Measurements from ENCODE around the gene DLG5. TPM values are rescaled to one million over a fixed set of nuclear protein-coding genes. Genes with fewer than 3 reads are reported as not detected.

Gene DLG5
- total and polyA plus RNA-seq, 5 donors, result 6.6 to 14.3 (median 11.9) TPM

DNA sequence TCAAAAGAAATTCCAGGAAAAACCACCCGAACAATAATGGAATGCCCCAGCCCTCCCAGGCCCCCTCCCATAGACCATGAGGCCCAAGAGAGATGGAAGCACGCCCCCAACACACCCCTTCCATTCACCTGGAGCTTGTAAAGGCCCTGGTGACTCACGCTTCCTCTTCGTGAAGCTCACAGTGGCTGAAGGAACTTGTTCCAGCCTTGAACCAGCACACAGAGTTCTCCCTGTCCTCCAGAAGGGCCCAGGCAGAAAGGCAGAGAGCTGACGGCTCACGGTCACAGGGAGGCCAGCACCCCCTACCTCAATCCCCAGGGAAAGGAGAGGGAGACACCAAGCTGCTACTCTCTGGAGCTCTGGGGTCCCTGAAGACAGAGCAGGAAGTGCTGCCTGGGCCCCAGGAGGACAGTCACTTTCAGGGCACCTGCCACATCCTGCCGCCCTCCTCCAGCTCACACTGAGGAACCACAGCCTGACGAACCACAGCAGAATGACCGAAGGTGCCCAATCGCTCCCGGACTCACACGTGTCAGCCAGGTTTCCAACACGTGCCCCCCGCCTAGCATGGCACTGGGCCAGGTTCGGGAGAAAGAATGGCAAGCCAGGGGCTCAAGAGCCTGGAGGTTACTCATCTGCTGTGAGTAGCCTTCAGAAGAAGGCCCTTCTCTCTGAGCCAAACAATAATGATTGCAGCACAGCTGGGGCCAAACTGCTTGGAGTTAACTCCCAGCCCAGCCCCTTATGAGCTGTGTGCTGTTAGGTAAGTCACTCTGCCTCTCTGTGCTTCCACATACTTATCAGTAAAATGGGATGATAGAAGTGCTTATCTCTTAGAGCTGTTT lies 52.8 kb downstream of the DLG5 start:
- H3K4me3 ChIP-seq (ENCODE audit: low read length), result no peak overlapping the region
- WGBS, result 44% methylated on average over 15 of the region's 15 CpGs
- ATAC-seq, result peak; percentile 13 to 24
- H3K4me1 ChIP-seq (ENCODE audit: control insufficient read depth, insufficient read depth, low read length), result peaks cover 27% of the 10 kb centered on the region
- no peaks in the 10 kb centered on the region for H3K27me3 ChIP-seq (ENCODE audit: control insufficient read depth, insufficient read depth)
- no peaks in the 10 kb centered on the region for H3K9me3 ChIP-seq (ENCODE audit: control insufficient read depth, low read length)
- H3K27ac ChIP-seq (ENCODE audit: low read length), result peak overlapping the region; percentile 25
- peak; percentile 43 to 76 (median 62) for DNase-seq
- intact Hi-C loops (cut with DNase I), result no loop called here

DNA sequence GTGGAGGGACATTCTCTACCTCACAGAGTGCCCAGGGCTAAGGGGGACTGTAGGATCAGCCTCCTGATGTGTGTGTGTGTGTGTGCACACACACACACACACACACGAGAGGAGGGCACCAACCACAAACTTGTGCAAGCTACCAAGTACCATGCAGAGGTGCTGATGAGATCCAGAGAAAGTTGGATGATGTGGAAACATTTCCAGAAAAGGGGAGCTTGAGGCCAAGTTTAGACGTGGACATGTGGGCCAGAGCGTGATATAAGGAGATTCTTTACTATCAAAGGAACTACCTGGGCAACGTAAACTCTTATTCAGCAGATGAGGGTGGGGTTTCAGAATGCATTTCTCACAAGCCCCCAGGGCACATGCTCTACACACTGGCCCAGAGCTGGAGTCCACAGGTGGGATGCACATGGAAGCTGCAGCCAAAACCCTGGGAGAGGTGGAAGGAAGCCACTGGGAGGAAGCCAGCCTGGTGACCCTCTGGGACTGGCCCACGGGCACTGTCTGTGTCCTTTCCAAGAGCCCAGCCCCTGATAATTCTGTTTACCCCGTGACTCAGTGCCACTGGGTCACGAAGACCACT lies 53.5 kb downstream of the DLG5 start:
- intact Hi-C loops (cut with DNase I), result no loop called here
- Histone ChIP-seq H3K4me1 (ENCODE audit: control insufficient read depth, insufficient read depth, low read length) (peaks cover 20% of the 10 kb centered on the region), H3K4me3 (ENCODE audit: low read length) (no peak overlapping the region), H3K27ac (ENCODE audit: low read length) (no peak overlapping the region), H3K27me3 (ENCODE audit: control insufficient read depth, insufficient read depth) (no peaks in the 10 kb centered on the region), H3K9me3 (ENCODE audit: control insufficient read depth, low read length) (no peaks in the 10 kb centered on the region)
- no peak for DNase-seq
- 78% methylated on average over 7 of the region's 7 CpGs for WGBS
- no peak for ATAC-seq

DNA sequence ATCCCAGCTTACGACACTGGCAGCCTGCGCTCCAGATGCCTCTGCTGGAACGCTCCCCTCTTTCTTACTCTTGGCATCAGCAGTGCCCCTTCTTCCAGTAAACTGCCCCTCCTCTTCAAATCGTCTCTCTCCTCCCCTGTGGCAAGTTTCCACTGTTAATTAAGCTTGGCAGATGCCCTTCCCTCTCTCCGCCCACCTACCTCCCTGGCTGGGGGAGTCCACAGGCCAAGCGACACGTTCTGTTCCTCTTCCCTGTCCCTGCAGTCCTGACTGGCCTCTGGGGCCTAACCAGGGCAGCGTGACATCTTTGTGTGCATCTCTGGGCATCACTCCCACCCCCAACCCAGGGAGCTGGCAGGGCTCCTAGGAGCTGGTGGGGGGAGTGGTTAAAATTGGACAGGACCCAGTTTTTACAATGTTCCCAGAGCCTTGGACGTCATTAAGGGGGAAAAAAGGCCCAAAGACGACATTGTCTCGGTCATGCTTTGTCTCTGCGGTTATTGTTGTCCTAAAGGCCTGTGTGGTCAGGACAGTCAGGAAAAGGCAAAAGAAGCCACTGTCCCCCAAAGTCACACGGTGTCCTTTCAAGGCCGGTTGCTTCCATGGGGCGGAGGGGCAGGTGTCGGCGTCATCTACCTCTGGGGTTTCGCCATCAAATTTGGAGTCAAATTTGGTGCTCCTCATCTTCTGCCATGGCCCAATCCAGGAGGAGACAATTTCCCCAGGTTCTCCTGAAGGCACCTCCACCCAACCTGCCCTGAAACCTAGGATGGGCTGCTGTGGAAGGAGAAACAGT lies 54.2 kb downstream of the DLG5 start:
- ATAC-seq (peak; percentile 63 to 69), DNase-seq (peak; percentile 61 to 76 (median 71))
- Histone ChIP-seq H3K27me3 (ENCODE audit: control insufficient read depth, insufficient read depth) (no peaks in the 10 kb centered on the region), H3K9me3 (ENCODE audit: control insufficient read depth, low read length) (no peaks in the 10 kb centered on the region), H3K27ac (ENCODE audit: low read length) (peak overlapping the region; percentile 7), H3K4me3 (ENCODE audit: low read length) (no peak overlapping the region), H3K4me1 (ENCODE audit: control insufficient read depth, insufficient read depth, low read length) (peaks cover 14% of the 10 kb centered on the region)
- intact Hi-C loops (cut with DNase I), result no loop called here
- 60% methylated on average over 18 of the region's 18 CpGs for WGBS

DNA sequence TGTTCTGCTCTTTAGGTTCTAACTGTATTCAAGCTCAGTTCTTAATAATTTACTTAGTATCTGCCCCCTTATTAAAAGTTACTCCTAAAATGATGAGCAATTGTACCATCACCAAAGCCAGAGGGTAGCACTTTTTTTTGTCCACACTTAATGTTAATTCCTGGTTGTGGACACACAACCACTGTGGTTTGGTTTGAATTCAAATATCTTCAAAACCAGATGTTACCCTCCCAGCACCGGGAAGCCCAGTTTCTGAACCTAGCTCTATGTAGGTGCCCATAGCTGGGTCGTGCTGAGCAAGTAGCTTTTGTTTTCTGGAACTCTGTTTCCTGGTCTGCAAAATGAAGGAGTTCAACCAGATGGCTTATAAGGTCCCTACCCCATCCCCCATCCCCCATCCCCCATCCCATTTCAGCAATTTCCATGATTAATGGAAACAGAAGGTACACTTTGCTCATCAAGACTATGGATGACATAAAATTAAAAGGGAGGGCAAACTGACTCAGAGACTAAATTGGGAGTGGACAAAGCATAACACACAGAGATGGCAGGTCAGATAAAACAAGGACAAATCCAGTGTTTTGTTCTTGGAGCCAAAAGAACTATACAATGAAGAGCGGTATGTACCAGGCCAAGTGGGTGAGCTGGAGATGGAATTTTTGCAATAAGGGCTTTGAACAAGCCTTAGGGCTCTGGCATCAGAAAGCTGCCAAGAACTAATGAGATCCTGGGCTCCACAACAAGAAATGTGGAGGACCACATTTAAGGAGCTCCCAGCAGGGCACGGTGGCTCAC lies 56.7 kb downstream of the DLG5 start:
- WGBS, result 91% methylated on average over 4 of the region's 4 CpGs
- Histone ChIP-seq H3K27me3 (ENCODE audit: control insufficient read depth, insufficient read depth) (no peaks in the 10 kb centered on the region), H3K4me1 (ENCODE audit: control insufficient read depth, insufficient read depth, low read length) (peaks cover 14% of the 10 kb centered on the region), H3K27ac (ENCODE audit: low read length) (no peak overlapping the region), H3K9me3 (ENCODE audit: control insufficient read depth, low read length) (no peaks in the 10 kb centered on the region), H3K4me3 (ENCODE audit: low read length) (no peak overlapping the region)
- DNase-seq (no peak), ATAC-seq (no peak)
- intact Hi-C loops (cut with DNase I), result no loop called here

DNA sequence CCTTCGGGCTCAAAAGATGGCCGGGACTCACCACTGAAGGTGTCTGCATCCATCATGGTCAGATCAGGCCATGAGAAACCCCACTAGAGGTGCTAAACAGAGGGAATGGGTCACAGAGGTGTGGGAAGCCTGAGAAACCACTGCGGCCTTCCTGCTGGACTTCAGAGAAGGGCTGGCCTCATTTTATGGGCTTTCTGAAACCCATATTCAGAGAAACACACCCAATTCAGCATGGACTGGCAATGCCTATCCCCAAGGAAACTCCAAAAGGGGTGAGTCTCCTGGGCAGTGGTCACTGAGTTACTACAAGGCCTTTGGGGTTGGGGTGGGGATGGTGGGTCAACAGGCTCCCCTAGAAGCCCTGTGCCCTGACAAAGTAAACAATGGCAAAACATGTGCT lies 58.0 kb downstream of the DLG5 start:
- Histone ChIP-seq H3K27me3 (ENCODE audit: control insufficient read depth, insufficient read depth) (no peaks in the 10 kb centered on the region), H3K9me3 (ENCODE audit: control insufficient read depth, low read length) (no peaks in the 10 kb centered on the region), H3K4me3 (ENCODE audit: low read length) (no peak overlapping the region), H3K27ac (ENCODE audit: low read length) (no peak overlapping the region), H3K4me1 (ENCODE audit: control insufficient read depth, insufficient read depth, low read length) (peaks cover 13% of the 10 kb centered on the region)
- ATAC-seq (no peak), DNase-seq (no peak)
- intact Hi-C loops (cut with DNase I), result no loop called here
- 84% methylated on average over 3 of the region's 3 CpGs for WGBS

DNA sequence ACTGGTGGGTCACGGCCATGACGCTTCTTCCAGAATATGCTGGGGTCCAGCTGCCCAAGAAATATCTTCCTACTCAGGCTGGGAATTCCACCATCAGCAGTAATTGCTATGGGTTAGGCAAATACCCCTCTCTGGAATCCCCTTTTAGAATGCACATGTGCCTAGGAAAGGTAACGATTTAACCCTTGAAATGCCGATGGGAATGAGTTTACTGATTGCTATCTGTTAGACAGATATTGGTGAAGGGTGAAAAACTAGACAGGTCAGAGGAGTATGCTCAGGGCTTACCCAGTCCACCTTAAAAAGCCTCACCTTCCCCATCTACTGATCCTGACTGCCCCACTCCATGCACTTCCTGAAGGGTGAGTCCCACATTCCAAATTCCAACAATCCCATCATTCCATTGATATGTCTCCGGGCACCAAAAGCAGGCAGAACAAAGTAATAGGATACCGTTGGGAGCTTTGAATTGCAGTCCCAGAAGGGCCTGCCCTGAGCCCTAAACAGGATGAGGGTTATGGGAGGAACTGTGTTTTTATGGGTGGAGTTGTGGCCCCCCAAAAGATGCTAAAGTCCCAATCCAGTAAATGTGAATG lies 59.3 kb downstream of the DLG5 start:
- 73% methylated on average over 6 of the region's 6 CpGs for WGBS
- intact Hi-C loops (cut with DNase I), result no loop called here
- Histone ChIP-seq H3K27me3 (ENCODE audit: control insufficient read depth, insufficient read depth) (no peaks in the 10 kb centered on the region), H3K4me3 (ENCODE audit: low read length) (no peak overlapping the region), H3K4me1 (ENCODE audit: control insufficient read depth, insufficient read depth, low read length) (peaks cover 10% of the 10 kb centered on the region), H3K9me3 (ENCODE audit: control insufficient read depth, low read length) (no peaks in the 10 kb centered on the region), H3K27ac (ENCODE audit: low read length) (no peak overlapping the region)
- ATAC-seq (no peak), DNase-seq (no peak)

DNA sequence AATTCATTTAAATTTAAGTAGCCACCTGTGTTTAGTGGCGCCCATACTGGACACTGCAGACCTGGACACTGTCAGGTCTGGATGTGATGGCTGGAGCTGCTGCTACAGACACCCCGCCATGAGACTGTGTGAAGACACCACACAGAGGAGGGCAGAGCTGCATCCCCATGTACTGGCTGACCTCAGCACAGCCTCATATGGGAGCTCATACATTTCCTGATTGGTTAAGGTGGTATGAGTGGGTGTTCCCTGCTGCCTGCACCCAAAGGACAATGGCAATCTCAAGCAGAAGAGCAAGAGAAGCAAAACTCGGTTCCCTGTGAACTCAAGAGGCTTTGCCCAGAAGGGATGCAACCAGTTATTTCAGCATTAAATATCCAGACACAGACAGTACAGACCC lies 60.0 kb downstream of the DLG5 start:
- H3K27me3 ChIP-seq (ENCODE audit: control insufficient read depth, insufficient read depth), result no peaks in the 10 kb centered on the region
- H3K4me3 ChIP-seq (ENCODE audit: low read length), result no peak overlapping the region
- H3K9me3 ChIP-seq (ENCODE audit: control insufficient read depth, low read length), result no peaks in the 10 kb centered on the region
- H3K27ac ChIP-seq (ENCODE audit: low read length), result no peak overlapping the region
- ATAC-seq (no peak), DNase-seq (no peak)
- H3K4me1 ChIP-seq (ENCODE audit: control insufficient read depth, insufficient read depth, low read length), result peaks cover 8% of the 10 kb centered on the region
- intact Hi-C loops (cut with DNase I), result no loop called here
- 81% methylated on average over 3 of the region's 3 CpGs for WGBS

DNA sequence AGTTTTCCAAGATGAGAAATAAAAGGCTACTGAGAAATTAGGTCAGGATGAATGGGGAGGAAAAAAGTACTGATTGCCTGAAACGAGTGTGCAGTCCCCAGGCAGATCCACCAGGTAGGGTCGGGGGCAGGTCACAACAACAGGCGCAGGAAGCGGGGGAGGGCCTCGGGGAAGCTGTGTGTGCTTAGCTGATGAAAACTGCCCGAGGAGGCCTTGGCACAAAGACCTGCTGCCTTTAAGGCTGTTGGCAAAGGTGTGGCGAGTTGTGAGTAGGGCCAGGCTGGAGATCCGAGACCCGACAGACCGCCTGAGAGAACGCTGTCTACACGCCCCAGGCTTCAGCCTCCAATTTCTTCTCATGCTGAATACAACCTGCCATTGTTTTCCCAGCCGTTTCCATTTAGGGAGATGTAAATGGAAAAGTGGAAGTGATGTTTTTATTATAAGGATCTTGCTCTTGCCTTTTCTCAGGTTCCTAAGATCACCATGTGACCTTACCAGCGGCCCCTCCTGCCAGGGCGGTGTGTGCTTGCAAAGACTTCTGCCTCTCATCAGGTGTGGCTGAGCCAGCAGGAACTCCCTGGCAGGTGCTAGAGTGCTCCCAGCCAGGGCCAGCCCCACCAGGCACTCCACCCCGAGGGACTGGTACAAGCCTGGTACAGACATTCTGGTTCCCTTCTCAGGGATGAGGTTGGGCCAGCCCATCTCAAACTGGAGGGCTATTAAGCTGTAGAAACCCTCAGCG lies 60.8 kb downstream of the DLG5 start:
- DNase-seq, result no peak
- intact Hi-C loops (cut with DNase I), result no loop called here
- no peaks in the 10 kb centered on the region for H3K27me3 ChIP-seq (ENCODE audit: control insufficient read depth, insufficient read depth)
- ATAC-seq, result no peak
- peaks cover 9% of the 10 kb centered on the region for H3K4me1 ChIP-seq (ENCODE audit: control insufficient read depth, insufficient read depth, low read length)
- WGBS, result 71% methylated on average over 17 of the region's 17 CpGs
- no peak overlapping the region for H3K27ac ChIP-seq (ENCODE audit: low read length)
- H3K9me3 ChIP-seq (ENCODE audit: control insufficient read depth, low read length), result no peaks in the 10 kb centered on the region
- H3K4me3 ChIP-seq (ENCODE audit: low read length), result no peak overlapping the region

DNA sequence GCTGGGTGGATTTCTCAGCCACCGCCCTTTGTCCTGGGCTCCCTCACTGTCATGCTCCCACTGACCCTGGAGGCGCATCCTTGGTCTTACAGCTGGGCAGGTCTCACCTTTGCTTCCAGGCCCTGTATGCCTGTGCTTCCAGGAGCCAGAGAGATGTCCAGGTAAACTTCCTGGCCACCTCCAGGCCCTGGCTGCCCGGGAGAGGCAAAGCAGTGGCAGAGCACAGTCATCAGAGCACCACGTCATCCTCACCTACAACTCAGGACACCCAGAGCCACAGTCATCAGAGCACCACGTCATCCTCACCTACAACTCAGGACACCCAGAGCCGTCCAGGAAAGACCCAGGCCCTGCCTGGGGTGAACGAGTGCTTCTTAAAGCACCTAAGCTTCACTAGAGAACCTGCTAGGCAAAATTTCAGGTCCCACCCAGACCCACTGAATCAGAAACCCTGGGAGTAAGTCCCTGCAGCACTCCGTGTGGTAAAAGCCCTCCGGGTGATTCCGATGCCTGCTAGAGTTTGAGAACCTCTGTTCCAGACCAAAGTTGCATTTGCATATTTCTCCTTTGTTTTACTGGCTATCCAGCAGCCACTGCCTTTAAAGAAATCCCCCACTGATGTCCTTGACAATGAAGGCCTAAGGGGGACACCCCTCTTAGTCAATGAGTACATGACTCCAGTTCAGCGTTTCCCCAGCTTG lies 62.3 kb downstream of the DLG5 start:
- Histone ChIP-seq H3K4me1 (ENCODE audit: control insufficient read depth, insufficient read depth, low read length) (peaks cover 9% of the 10 kb centered on the region), H3K27me3 (ENCODE audit: control insufficient read depth, insufficient read depth) (no peaks in the 10 kb centered on the region), H3K4me3 (ENCODE audit: low read length) (no peak overlapping the region), H3K9me3 (ENCODE audit: control insufficient read depth, low read length) (no peaks in the 10 kb centered on the region), H3K27ac (ENCODE audit: low read length) (no peak overlapping the region)
- intact Hi-C loops (cut with DNase I), result no loop called here
- 94% methylated on average over 11 of the region's 11 CpGs for WGBS
- ATAC-seq, result peak in 1 of 2 donors; percentile 15
- DNase-seq, result no peak

Measured in right cardiac atrium (tissue), 5 donors.